HepG2 (cell line): ENCODE results near the gene SHISA6. TPM values are rescaled to one million over a fixed set of nuclear protein-coding genes. Genes with fewer than 3 reads are reported as not detected.
A peak's percentile ranks its signal among the peaks of the same experiment; 100 is the strongest.

ENCODE experiments used
- GATAD2A ChIP-seq: IDR thresholded peaks from 2 replicates; pipeline ENCODE4 v1.6.1; 2016
- PHF8 ChIP-seq: sonication (generic); formaldehyde crosslinking; IDR thresholded peaks from 2 replicates; pipeline ENCODE4 v1.5.0; 2020; ENCODE audit warnings: missing genetic modification reagents
- SIX1 ChIP-seq: sonication (generic); formaldehyde crosslinking; IDR thresholded peaks from 2 replicates; pipeline ENCODE4 v1.4.0; 2020; ENCODE audit warnings: missing genetic modification reagents, borderline replicate concordance
- SIX4 ChIP-seq: sonication (generic); formaldehyde crosslinking; IDR thresholded peaks from 2 replicates; pipeline ENCODE4 v1.4.0; 2020; ENCODE audit warnings: missing genetic modification reagents
- WIZ ChIP-seq: sonication (generic); formaldehyde crosslinking; IDR thresholded peaks from 2 replicates; pipeline ENCODE4 v1.5.1; 2020; ENCODE audit warnings: mild to moderate bottlenecking, missing genetic modification reagents
- ZNF333 ChIP-seq: sonication (generic); formaldehyde crosslinking; IDR thresholded peaks from 2 replicates; pipeline ENCODE4 v1.4.0; 2020; ENCODE audit warnings: mild to moderate bottlenecking, missing genetic modification reagents, borderline replicate concordance
- ZSCAN9 ChIP-seq: IDR thresholded peaks from 2 replicates; pipeline ENCODE4 v1.6.1; 2016; ENCODE audit warnings: borderline replicate concordance
- polyA plus RNA-seq, 8 experiments: library from polyadenylated mRNA; depleted of rRNA in 3 of 8; stranded (reverse) in 7 of 8; unstranded in 1 of 8; fragments of >200 nt; fragmentation: Illumina TruSeq in 4 of 8; extraction: Trizol in 4 of 8; gene quantifications; 2 replicates each; pipeline versions ENCODE4 v1.2.1 to v1.2.3, GENCODE V29; 2011 to 2016; ENCODE audit warnings: low read depth in 4 of 8, missing spikeins in 1 of 8, mixed read lengths in 1 of 8; ENCODE audit not compliant: insufficient read depth in 1 of 8
- total RNA-seq, 5 experiments: library from RNA; depleted of rRNA; stranded (reverse); fragments of >200 nt; fragmentation: Illumina TruSeq; extraction: Trizol; gene quantifications; 2 replicates each; pipeline ENCODE4 v1.2.3, GENCODE V29; 2016; ENCODE audit warnings: low read depth in 1 of 5
- TF ChIP-seq, protein P1 (sequence below): IDR thresholded peaks from 2 replicates; pipeline ENCODE4 v1.6.1; 2016; ENCODE audit warnings: low read depth, missing genetic modification reagents, missing compliant biosample characterization
- TF ChIP-seq, protein P2 (sequence below): IDR thresholded peaks from 2 replicates; pipeline ENCODE4 v1.6.1; 2012; ENCODE audit warnings: low read length, improper control_type of control experiment
- TF ChIP-seq, protein P3 (sequence below): sonication (generic); formaldehyde crosslinking; IDR thresholded peaks from 2 replicates; pipeline ENCODE4 v1.8.1; 2023; ENCODE audit warnings: missing genetic modification reagents, mild to moderate bottlenecking, borderline replicate concordance
- TF ChIP-seq, protein P4 (sequence below): sonication (generic); formaldehyde crosslinking; conservative IDR thresholded peaks from 2 replicates; pipeline ENCODE4 v1.4.0; 2020; ENCODE audit warnings: missing genetic modification reagents
- TF ChIP-seq, protein P5 (sequence below): sonication (generic); formaldehyde crosslinking; IDR thresholded peaks from 2 replicates; pipeline ENCODE4 v1.5.1; 2020; ENCODE audit warnings: missing genetic modification reagents, mild to moderate bottlenecking, borderline replicate concordance
- TF ChIP-seq, protein P6 (sequence below): sonication (generic); formaldehyde crosslinking; IDR thresholded peaks from 2 replicates; pipeline ENCODE4 v1.5.0; 2020; ENCODE audit warnings: mild to moderate bottlenecking, missing genetic modification reagents
- TF ChIP-seq, protein P7 (sequence below): sonication (generic); formaldehyde crosslinking; IDR thresholded peaks from 2 replicates; pipeline ENCODE4 v1.8.1; 2023; ENCODE audit warnings: mild to moderate bottlenecking, moderate library complexity, missing genetic modification reagents

The SHISA6 gene
- total and polyA plus RNA-seq, 2 of the 13 experiments (the other 11 are each of a cell fraction or from before 2014, with no cell fraction given), result not detected

DNA sequence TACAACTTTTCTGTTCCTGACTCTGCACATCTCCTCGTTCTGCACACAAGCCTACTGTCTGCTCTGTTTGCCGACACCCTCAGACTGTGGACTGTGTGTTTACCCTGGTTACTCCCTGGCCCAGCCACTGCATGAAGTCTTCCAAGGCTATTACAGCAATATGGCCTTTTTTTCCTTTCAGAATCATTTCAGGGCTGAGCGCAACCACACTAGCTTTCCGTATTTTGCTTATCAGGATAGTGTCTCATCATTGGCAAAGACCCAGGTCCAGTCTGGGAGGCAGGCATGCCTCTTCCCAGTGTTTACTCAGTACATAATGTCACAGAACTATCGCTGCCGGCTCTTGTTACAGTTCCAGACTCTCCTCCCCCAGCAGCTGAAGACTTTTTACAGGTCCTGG lies 367.4 kb downstream of the SHISA6 start (continued):
- TF ChIP-seq, protein P1, sequence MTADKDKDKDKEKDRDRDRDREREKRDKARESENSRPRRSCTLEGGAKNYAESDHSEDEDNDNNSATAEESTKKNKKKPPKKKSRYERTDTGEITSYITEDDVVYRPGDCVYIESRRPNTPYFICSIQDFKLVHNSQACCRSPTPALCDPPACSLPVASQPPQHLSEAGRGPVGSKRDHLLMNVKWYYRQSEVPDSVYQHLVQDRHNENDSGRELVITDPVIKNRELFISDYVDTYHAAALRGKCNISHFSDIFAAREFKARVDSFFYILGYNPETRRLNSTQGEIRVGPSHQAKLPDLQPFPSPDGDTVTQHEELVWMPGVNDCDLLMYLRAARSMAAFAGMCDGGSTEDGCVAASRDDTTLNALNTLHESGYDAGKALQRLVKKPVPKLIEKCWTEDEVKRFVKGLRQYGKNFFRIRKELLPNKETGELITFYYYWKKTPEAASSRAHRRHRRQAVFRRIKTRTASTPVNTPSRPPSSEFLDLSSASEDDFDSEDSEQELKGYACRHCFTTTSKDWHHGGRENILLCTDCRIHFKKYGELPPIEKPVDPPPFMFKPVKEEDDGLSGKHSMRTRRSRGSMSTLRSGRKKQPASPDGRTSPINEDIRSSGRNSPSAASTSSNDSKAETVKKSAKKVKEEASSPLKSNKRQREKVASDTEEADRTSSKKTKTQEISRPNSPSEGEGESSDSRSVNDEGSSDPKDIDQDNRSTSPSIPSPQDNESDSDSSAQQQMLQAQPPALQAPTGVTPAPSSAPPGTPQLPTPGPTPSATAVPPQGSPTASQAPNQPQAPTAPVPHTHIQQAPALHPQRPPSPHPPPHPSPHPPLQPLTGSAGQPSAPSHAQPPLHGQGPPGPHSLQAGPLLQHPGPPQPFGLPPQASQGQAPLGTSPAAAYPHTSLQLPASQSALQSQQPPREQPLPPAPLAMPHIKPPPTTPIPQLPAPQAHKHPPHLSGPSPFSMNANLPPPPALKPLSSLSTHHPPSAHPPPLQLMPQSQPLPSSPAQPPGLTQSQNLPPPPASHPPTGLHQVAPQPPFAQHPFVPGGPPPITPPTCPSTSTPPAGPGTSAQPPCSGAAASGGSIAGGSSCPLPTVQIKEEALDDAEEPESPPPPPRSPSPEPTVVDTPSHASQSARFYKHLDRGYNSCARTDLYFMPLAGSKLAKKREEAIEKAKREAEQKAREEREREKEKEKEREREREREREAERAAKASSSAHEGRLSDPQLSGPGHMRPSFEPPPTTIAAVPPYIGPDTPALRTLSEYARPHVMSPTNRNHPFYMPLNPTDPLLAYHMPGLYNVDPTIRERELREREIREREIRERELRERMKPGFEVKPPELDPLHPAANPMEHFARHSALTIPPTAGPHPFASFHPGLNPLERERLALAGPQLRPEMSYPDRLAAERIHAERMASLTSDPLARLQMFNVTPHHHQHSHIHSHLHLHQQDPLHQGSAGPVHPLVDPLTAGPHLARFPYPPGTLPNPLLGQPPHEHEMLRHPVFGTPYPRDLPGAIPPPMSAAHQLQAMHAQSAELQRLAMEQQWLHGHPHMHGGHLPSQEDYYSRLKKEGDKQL (CRISPR knock-in tag), result 0 out of 2 replicates have a peak, but pooled peaks have one; percentile 15
- TF ChIP-seq WIZ (CRISPR knock-in tag) (no peak), PHF8 (no peak), SIX4 (CRISPR knock-in tag) (peak; percentile 94), SIX1 (CRISPR knock-in tag) (peak; percentile 76), ZSCAN9 (CRISPR knock-in tag) (no peak), GATAD2A (peak; percentile 51), ZNF333 (CRISPR knock-in tag) (no peak)
- TF ChIP-seq, protein P2, sequence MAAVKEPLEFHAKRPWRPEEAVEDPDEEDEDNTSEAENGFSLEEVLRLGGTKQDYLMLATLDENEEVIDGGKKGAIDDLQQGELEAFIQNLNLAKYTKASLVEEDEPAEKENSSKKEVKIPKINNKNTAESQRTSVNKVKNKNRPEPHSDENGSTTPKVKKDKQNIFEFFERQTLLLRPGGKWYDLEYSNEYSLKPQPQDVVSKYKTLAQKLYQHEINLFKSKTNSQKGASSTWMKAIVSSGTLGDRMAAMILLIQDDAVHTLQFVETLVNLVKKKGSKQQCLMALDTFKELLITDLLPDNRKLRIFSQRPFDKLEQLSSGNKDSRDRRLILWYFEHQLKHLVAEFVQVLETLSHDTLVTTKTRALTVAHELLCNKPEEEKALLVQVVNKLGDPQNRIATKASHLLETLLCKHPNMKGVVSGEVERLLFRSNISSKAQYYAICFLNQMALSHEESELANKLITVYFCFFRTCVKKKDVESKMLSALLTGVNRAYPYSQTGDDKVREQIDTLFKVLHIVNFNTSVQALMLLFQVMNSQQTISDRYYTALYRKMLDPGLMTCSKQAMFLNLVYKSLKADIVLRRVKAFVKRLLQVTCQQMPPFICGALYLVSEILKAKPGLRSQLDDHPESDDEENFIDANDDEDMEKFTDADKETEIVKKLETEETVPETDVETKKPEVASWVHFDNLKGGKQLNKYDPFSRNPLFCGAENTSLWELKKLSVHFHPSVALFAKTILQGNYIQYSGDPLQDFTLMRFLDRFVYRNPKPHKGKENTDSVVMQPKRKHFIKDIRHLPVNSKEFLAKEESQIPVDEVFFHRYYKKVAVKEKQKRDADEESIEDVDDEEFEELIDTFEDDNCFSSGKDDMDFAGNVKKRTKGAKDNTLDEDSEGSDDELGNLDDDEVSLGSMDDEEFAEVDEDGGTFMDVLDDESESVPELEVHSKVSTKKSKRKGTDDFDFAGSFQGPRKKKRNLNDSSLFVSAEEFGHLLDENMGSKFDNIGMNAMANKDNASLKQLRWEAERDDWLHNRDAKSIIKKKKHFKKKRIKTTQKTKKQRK, result no peak
- TF ChIP-seq, protein P3, sequence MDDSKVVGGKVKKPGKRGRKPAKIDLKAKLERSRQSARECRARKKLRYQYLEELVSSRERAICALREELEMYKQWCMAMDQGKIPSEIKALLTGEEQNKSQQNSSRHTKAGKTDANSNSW (CRISPR knock-in tag), result no peak
- TF ChIP-seq, protein P4, sequence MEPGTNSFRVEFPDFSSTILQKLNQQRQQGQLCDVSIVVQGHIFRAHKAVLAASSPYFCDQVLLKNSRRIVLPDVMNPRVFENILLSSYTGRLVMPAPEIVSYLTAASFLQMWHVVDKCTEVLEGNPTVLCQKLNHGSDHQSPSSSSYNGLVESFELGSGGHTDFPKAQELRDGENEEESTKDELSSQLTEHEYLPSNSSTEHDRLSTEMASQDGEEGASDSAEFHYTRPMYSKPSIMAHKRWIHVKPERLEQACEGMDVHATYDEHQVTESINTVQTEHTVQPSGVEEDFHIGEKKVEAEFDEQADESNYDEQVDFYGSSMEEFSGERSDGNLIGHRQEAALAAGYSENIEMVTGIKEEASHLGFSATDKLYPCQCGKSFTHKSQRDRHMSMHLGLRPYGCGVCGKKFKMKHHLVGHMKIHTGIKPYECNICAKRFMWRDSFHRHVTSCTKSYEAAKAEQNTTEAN, result 0 out of 2 replicates have a peak, but pooled peaks have one; percentile 30
- TF ChIP-seq, protein P5, sequence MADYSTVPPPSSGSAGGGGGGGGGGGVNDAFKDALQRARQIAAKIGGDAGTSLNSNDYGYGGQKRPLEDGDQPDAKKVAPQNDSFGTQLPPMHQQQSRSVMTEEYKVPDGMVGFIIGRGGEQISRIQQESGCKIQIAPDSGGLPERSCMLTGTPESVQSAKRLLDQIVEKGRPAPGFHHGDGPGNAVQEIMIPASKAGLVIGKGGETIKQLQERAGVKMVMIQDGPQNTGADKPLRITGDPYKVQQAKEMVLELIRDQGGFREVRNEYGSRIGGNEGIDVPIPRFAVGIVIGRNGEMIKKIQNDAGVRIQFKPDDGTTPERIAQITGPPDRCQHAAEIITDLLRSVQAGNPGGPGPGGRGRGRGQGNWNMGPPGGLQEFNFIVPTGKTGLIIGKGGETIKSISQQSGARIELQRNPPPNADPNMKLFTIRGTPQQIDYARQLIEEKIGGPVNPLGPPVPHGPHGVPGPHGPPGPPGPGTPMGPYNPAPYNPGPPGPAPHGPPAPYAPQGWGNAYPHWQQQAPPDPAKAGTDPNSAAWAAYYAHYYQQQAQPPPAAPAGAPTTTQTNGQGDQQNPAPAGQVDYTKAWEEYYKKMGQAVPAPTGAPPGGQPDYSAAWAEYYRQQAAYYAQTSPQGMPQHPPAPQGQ (CRISPR knock-in tag), result no peak
- TF ChIP-seq, protein P6, sequence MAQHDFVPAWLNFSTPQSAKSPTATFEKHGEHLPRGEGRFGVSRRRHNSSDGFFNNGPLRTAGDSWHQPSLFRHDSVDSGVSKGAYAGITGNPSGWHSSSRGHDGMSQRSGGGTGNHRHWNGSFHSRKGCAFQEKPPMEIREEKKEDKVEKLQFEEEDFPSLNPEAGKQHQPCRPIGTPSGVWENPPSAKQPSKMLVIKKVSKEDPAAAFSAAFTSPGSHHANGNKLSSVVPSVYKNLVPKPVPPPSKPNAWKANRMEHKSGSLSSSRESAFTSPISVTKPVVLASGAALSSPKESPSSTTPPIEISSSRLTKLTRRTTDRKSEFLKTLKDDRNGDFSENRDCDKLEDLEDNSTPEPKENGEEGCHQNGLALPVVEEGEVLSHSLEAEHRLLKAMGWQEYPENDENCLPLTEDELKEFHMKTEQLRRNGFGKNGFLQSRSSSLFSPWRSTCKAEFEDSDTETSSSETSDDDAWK (CRISPR knock-in tag), result no peak
- TF ChIP-seq, protein P7, sequence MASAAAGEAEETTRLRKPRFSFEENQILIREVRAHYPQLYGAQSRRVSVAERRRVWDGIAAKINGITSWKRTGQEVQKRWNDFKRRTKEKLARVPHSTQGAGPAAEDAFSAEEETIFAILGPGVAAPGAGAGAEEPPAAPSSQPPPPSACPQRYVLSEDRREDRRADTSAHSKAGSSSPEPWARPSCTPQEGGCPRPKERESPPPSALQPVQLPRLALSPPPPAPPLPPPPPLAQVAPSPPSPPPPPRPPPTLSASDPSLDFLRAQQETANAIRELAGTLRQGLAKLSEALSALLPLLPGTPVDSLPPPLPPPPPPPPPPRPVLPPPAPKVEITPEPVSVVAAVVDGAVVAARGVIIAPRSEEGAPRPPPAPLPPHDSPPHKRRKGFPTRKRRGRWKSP (CRISPR knock-in tag), result no peak
